Omental fat pad (tissue), 4 donors: ENCODE measurements around the gene SLC25A2. TPM values are rescaled to one million over a fixed set of nuclear protein-coding genes. Genes with fewer than 3 reads are reported as not detected.
"Not testable (repeated sequence)": the region's sequence is repeated elsewhere in the genome, so short reads cannot be mapped to it uniquely, and the experiment has no call there.

Experiments
- ATAC-seq: fragments of 150-250 bp; one replicate; pipeline ENCODE4 v1.9.1; 2016; ENCODE audit warnings: mild to moderate bottlenecking, moderate library complexity; ENCODE audit not compliant: low FRiP score
- DNase-seq: peaks from one replicate; pipeline ENCODE4 v3.0.0-alpha.2; 2019; ENCODE audit warnings: low spot score
- CTCF ChIP-seq, 3 donors: fragments of 450-650 bp; IDR thresholded peaks; one replicate each; pipeline ENCODE4 v1.5.1; 2016 to 2017; ENCODE audit warnings: antibody characterized with exemption in 3 of 3, mild to moderate bottlenecking in 3 of 3, moderate library complexity in 2 of 3
- total RNA-seq, 4 donors: library from RNA; depleted of rRNA; stranded (reverse); fragments of >200 nt; gene quantifications; one replicate each; pipeline ENCODE4 v1.1.0, GENCODE V29; 2016

Gene SLC25A2
- total RNA-seq, 4 donors from 2014 or later = 0.46 to 2.0 TPM; not detected in 2

- DNase-seq = no peak
- no peak for TF ChIP-seq CTCF (IDR thresholded peaks at IDR 0.05)
- no peak for ATAC-seq
Observed at GRCh38 chr5:141322261-141322660, 18.4 kb upstream of the SLC25A2 start.

- peak in 1 of 3 donors; percentile 12 for TF ChIP-seq CTCF (IDR thresholded peaks at IDR 0.05)
- DNase-seq (peak; percentile 50), ATAC-seq (peak; percentile 98)
Observed at GRCh38 chr5:141320225-141321169, 16.6 kb upstream of the SLC25A2 start, which contains the start of gene TAF7. TAF7 (minus strand) TSS chr5:141320784; CDS start chr5:141320044, 740 bp downstream.

GRCh38 chr5:141319699-141320098 is 15.8 kb upstream of the SLC25A2 start:
- no peak for TF ChIP-seq CTCF (IDR thresholded peaks at IDR 0.05)
- DNase-seq = no peak
- no peak for ATAC-seq

- DNase-seq = no peak
- TF ChIP-seq CTCF (IDR thresholded peaks at IDR 0.05) = no peak
- ATAC-seq = no peak
Observed at GRCh38 chr5:141319202-141319601, 15.4 kb upstream of the SLC25A2 start.

GRCh38 chr5:141316963-141317362 is 13.1 kb upstream of the SLC25A2 start:
- not testable (repeated sequence) for ATAC-seq, DNase-seq

GRCh38 chr5:141313711-141314110 is 9.9 kb upstream of the SLC25A2 start:
- no peak for ATAC-seq
- no peak for DNase-seq
- TF ChIP-seq CTCF (IDR thresholded peaks at IDR 0.05) = no peak

GRCh38 chr5:141306630-141307029 is 2.8 kb upstream of the SLC25A2 start:
- TF ChIP-seq CTCF (IDR thresholded peaks at IDR 0.05) = no peak
- no peak for ATAC-seq
- DNase-seq = no peak
